CD4-positive, alpha-beta T cell treated with Interleukin-15 for 4 hours (primary cell): Measurements from ENCODE around the gene FCGR3A.

ENCODE experiments used
- DNase-seq: peaks from one replicate; pipeline ENCODE4 v3.0.0-alpha.2; 2020; ENCODE audit warnings: low spot score

Gene FCGR3A

DNA sequence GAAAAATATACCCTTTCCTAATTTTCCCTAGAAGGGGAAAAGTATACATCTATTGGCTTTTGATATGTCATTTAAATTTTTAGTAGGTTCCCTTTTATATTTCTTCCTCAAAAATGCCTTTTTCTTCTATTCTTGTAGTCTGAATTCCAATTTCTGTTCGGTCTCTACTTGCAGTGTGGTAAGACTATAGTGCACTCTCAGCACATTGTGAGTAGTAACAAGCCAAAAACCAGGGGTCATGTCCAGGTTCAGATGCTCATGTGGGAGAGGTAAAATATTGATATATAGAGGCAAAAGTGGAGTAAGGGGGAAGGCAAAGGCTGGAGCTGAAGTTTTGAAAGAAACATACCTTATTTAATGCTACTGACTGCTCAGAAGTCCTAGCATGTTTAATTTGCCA lies 48.4 kb downstream of the FCGR3A start:
- DNase-seq: no peak

DNA sequence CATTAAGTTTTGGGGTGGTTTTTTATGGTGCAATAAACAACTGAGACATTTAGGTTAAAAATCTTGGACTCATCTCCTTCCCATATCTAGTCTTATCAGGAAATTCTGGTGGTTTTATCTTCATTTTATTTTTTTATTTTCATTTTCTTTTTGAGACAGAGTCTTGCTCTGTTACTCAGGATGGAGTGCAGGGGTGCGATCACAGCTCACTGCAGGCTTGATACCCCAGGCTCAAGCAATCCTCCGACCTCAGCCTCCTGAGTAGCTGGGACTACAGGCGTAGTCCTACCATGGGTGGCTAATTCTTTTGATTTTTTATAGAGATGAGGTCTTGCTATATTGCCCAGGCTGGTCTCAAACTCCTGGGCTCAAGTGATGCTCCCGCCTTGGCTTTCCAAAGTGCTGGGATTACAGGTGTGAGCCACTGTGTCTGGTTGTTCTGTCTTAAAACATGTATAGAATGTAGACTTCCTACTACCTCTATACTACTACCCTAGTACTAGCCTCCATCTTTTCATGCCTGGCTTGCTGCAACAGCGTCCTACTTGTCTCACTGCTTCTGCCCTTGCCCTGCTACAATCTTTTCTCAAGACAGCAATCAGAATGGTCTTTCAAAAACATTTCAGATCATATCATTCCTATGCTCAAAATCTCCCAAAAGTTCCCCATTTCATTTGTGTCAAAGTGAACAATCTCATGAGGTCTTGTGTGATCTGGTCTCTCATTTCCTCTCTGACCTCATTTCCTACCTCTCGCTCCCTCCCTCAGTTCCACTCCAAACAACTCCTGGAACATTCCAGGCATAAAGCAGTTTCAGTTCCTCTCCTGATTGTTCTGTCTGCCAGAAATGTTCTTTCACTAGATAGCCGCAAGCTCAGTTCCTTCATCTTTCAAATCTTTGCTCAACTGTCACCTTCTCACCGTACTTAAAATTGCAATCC lies 50.2 kb downstream of the FCGR3A start:
- no peak for DNase-seq

DNA sequence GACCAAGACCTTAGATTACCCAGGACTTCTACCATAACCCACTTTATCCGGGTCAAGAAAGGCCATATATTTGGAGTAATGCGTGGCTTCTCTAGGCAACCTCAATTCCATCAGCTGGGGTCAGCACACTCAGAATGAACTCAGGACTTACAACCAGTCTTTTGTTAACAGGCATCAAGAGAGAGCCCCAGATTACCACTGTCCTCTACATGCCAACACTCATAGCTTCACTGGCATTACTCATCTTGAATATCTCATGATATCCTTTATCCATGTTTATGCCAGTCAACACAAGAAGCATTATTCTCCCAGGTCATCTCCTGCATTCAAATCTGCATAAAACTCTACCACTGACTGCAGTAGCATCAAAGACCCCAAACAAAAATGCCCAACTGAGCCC lies 51.0 kb downstream of the FCGR3A start:
- DNase-seq: no peak

DNA sequence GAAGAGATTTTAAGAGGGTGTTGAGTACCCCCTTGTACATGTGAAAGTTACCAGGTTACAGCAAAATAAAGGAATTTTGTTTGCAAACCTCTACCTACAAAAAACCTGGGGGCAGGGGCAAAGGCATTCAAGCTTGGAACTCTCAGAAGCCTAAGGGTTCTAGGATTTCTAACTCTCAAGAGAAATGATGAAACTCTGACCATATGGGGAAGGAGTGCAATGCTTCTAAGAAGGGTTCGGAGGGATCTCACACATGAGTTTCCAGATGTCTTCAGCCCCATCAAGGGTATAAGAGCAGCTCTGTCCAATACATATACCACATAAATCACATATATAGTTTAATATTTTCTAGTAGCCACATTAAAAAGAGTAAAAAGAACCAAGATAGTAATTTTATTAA lies 51.7 kb downstream of the FCGR3A start:
- no peak for DNase-seq

DNA sequence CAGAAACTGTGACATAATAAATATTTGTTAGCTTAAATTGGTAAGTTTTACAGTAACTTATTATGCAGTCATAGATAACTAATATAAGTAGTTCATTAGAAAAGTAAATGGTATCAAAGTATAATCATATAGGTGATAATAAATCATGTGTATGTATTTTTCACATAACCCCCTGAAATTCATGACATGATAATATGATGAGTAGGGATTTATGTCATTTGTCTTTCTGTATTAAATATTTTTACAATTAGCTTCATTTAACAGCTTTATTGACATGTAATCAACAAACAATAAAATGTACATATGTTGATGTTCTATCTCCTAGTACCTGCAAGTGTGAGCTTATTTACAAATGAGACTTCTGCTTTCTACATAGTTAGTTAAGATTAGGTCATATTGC lies 54.1 kb downstream of the FCGR3A start:
- no peak for DNase-seq

DNA sequence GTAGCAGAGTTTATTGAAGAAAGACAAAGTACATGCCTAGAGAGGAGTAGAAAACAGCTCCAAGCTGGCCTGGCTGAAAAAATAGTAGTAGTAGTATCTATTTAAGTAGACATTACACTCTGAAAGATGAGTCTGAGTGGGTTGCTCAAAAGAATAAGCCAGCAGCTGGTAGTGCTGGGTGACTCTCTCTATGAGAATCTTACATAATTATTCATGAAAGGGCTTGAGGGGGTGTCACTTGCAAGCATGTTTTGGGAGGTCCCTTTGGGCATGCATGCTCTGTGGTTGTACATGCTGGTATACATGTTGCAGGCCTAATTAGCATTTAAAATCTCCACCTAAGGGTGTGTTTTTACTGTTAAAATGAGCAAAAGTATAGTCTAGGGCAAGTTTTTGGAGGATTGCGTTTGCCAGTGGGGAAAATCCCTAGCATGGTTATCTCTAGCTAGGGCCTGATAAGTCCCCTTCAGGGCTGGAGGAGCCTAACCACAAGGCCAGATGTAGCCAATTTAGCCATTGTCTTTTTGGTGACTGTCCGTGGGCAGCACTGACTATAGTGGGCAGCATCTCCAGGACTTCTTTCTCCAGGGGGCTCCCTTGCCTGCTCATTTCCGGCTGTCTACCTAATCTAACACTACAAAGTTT lies 55.4 kb downstream of the FCGR3A start:
- DNase-seq: no peak

DNA sequence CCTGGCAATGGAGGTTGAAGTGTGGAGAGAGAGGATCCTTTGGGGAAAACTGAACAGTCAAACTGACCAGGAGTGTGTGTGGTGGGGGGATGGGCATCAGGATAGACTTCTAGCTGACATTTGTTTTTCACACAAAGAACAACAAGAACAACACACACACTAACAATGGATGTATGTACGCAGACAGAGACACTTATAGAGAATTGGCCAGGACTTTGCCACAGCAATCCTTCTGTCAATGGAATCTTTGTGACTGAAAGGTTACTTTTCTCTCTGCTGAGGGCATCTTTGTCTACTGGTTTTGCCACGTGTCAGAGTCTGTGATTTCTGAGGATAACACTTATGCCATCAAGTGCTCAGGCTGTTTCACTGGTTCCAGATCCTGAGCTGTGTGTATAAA lies 56.8 kb downstream of the FCGR3A start:
- DNase-seq: no peak
